Fibroblast of mammary gland (primary cell): Measurements from ENCODE around the gene MYADML2.

ENCODE experiments used
- DNase-seq: peaks from one replicate; pipeline ENCODE4 v3.0.0-alpha.2; 2010; ENCODE audit warnings: low read depth
- H3K4me3 ChIP-seq: 2 replicates; pipeline ENCODE4 v1.5.1; 2011; ENCODE audit warnings: low read depth, mild to moderate bottlenecking, low read length, moderate library complexity; ENCODE audit not compliant: control insufficient read depth
- CTCF ChIP-seq: conservative IDR thresholded peaks from 2 replicates; pipeline ENCODE4 v1.5.1; 2011; ENCODE audit warnings: low read depth, low read length, inconsistent platforms; ENCODE audit not compliant: control insufficient read depth, insufficient read depth

Gene MYADML2, protein sequence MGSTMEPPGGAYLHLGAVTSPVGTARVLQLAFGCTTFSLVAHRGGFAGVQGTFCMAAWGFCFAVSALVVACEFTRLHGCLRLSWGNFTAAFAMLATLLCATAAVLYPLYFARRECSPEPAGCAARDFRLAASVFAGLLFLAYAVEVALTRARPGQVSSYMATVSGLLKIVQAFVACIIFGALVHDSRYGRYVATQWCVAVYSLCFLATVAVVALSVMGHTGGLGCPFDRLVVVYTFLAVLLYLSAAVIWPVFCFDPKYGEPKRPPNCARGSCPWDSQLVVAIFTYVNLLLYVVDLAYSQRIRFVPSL

GRCh38 chr17:81947189-81947588, at the start of gene MYADML2:
MYADML2 (minus strand) TSS chr17:81947233; CDS start chr17:81941741, 5,492 bp downstream.
- TF ChIP-seq CTCF = no peak
- H3K4me3 ChIP-seq = no peak within 1 kb of the TSS
- DNase-seq = no peak

- TF ChIP-seq CTCF = no peak
- H3K4me3 ChIP-seq = no peak overlapping the region
- no peak for DNase-seq
Observed at GRCh38 chr17:81996232-81996756, 49.3 kb upstream of the MYADML2 start.

DNA sequence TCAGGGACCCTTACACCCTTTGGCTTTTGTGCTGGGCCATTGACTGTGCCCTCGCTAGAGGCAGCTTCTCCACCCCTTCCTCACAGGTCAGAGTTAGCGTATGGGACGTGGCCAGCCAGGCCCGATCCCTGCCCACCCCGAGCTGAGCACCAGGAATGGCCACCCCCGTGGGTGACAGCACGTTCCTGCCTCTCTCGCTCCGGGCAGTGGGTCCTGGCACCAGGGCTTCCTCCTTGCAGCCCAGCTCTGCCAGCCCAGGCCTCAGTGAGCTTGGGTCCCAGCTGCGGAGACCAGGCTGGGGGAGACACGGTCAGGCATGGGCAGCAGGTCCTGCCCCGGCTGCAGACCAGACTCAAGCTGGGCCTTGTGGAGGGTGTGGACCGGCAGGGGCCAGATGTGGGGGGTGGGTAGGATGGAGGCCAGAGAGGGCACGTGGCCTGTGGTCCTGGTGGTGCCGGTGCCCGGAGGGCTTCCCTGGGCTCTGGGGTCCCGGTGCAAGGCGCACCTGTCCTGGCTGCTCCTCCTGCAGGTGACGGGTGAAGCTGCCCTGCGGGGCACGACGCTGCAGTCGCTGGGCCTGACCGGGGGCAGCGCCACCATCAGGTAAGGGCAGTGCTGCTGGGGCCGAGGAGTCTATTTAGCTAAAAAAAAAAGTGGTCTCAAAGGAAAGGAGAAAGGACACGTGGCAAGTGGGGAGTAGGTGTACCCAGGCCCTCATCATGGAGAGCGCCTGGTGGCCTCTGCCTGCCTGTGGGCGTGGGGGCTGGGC, 48.6 kb upstream of the MYADML2 start:
- no peak for DNase-seq
- no peak overlapping the region for H3K4me3 ChIP-seq
- TF ChIP-seq CTCF = no peak

- H3K4me3 ChIP-seq = no peak overlapping the region
- DNase-seq = no peak
- no peak for TF ChIP-seq CTCF
Observed at GRCh38 chr17:81994593-81995462, 47.8 kb upstream of the MYADML2 start.

DNA sequence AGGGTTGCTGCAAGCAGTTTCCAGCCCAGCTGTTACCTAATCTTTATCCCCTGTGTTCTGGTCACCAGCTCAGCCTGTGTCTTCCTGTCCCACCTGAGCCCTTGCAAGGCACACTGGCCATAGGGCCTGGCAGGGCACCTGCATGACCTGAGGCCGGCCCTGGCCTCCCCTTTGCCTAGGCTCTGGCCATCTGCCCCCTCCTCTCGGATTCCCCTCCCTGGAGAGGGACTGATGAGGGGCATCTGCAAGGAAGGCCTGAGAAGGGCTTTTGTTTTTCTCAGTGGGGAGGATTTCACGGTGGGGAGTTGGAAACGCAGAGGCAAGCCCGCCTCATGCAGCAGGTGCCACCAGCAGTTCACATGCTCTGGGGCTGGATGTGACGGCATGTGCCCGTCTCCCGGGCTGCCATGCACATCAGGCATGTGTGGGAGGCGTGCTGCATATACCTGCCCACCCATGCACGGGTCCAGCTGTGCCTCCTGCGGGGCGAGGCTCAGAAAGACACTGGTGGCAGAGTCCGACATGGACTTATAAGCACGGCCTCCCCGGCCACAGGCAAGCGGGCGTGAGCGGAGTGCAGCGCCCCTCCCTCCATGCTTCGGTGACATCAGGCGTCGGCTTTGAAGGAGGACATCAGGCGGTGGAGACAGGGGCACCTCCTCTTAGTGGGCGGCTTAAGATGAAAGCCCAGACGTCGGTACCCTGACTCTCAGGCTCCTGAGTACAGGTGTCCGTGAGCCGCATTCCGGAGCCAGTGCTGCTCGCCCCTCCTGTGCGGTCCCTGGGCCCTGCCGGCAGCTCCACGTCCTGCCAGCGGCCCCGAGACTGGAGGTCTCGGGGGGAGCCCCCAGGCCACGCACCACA, 46.9 kb upstream of the MYADML2 start:
- no peak for DNase-seq
- H3K4me3 ChIP-seq = no peak overlapping the region
- no peak for TF ChIP-seq CTCF
